ENCODE measurements around the gene TAL1. TPM values are rescaled to one million over a fixed set of nuclear protein-coding genes. Genes with fewer than 3 reads are reported as not detected.

Gene TAL1
- total and polyA plus RNA-seq, 8 donors = 0.28 to 3.2 (median 0.74) TPM

DNA sequence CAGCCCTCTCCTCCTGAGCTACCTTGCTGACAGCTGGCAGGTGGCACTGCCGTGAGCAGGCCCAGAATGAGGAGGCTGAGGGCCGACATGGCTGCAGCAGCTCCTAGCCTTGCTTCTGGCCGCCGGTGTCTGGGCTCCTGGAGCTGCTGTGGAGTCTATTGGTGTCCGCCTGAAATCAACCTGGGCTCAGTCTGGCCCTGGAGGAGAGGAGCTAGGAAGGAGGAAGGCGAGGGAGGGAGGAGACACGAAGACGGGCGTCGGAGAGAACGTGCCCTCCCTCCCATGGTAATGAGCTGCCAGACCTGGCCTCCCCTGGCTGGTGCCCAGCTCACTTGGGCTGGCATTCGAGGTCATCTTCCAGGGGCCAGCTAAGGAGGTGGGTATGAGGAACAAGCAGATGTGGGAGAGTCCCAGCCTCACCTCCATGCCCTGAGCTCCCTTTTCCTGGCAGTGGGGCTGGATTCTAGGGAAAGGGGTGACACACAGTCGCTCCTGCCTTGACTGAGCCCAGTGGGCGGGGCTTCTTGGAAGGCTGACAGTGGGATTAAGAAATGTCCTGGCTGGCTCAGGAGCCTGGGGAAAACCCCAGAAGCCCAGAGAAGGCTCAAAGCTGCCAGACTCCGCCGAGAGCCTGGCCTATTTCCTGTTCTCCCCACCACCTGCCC is 42.0 kb downstream of the TAL1 start, which contains the start of gene PDZK1IP1:
Gene PDZK1IP1, minus strand, starts transcription at position 193 of the 665 bp plus-strand sequence. Its CDS starts 104 bp downstream, at position 89.
- intact Hi-C loops (cut with DNase I) = loop anchor here in 2 of 3 donors (10.0 kb wide), 4 partner anchors 75 to 535 kb away; partner anchors contain the start of gene FOXE3 (in 1 of the 2)
- H3K4me1 ChIP-seq = peaks cover 12 to 19% (median 17%) of the 10 kb centered on the region in 3 donors
- DNase-seq (peak; percentile 86 to 92 (median 90)), ATAC-seq (peak; percentile 81 to 89 (median 85)), FAIRE-seq (no peak)
- peak within 1 kb of the TSS; percentile 3 to 43 (median 20) for H3K4me3 ChIP-seq
- H3K27me3 ChIP-seq = no peaks in the 10 kb centered on the region
- 13 to 27% methylated on average over 15 to 16 of the region's 16 CpGs for WGBS, 2 donors
- H3K36me3 ChIP-seq = no peaks in the 10 kb centered on the region
- TF ChIP-seq, protein P1, sequence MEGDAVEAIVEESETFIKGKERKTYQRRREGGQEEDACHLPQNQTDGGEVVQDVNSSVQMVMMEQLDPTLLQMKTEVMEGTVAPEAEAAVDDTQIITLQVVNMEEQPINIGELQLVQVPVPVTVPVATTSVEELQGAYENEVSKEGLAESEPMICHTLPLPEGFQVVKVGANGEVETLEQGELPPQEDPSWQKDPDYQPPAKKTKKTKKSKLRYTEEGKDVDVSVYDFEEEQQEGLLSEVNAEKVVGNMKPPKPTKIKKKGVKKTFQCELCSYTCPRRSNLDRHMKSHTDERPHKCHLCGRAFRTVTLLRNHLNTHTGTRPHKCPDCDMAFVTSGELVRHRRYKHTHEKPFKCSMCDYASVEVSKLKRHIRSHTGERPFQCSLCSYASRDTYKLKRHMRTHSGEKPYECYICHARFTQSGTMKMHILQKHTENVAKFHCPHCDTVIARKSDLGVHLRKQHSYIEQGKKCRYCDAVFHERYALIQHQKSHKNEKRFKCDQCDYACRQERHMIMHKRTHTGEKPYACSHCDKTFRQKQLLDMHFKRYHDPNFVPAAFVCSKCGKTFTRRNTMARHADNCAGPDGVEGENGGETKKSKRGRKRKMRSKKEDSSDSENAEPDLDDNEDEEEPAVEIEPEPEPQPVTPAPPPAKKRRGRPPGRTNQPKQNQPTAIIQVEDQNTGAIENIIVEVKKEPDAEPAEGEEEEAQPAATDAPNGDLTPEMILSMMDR (IDR thresholded peaks at IDR 0.05) = no peak
- H3K27ac ChIP-seq = peak within 1 kb of the TSS; percentile 70 to 90 (median 79)
- H3K9me3 ChIP-seq = no peaks in the 10 kb centered on the region

- no peaks in the 10 kb centered on the region for H3K9me3 ChIP-seq
- peaks cover 12 to 19% (median 17%) of the 10 kb centered on the region in 3 donors for H3K4me1 ChIP-seq
- H3K27me3 ChIP-seq = no peaks in the 10 kb centered on the region
- DNase-seq (no peak), FAIRE-seq (no peak), ATAC-seq (no peak)
- H3K36me3 ChIP-seq = no peaks in the 10 kb centered on the region
- TF ChIP-seq, protein P1 (IDR thresholded peaks at IDR 0.05) = no peak
- intact Hi-C loops (cut with DNase I) = loop anchor here in 2 of 3 donors (10.0 kb wide), 4 partner anchors 76 to 536 kb away; partner anchors contain the start of gene FOXE3 (in 1 of the 2)
- H3K4me3 ChIP-seq = peak overlapping the region; percentile 3 to 43 (median 20)
- peak overlapping the region; percentile 70 to 90 (median 79) for H3K27ac ChIP-seq
- 60 to 67% methylated on average over 7 of the region's 7 CpGs for WGBS, 2 donors
Observed at GRCh38 chr1:47188791-47189785, 42.9 kb downstream of the TAL1 start.

- Histone ChIP-seq H3K4me1 (peaks cover 12 to 19% (median 17%) of the 10 kb centered on the region in 3 donors), H3K9me3 (no peaks in the 10 kb centered on the region), H3K36me3 (no peaks in the 10 kb centered on the region), H3K4me3 (no peak overlapping the region), H3K27ac (no peak overlapping the region), H3K27me3 (no peaks in the 10 kb centered on the region)
- no peak for ATAC-seq
- no peak for FAIRE-seq
- intact Hi-C loops (cut with DNase I) = loop anchor here in 2 of 3 donors (10.0 kb wide), 4 partner anchors 77 to 537 kb away; partner anchors contain the start of gene FOXE3 (in 1 of the 2)
- WGBS, 2 donors = 81 to 85% methylated on average over 2 of the region's 2 CpGs
- no peak for DNase-seq
- TF ChIP-seq, protein P1 (IDR thresholded peaks at IDR 0.05) = no peak
Observed at GRCh38 chr1:47187926-47188250, 44.1 kb downstream of the TAL1 start.

DNA sequence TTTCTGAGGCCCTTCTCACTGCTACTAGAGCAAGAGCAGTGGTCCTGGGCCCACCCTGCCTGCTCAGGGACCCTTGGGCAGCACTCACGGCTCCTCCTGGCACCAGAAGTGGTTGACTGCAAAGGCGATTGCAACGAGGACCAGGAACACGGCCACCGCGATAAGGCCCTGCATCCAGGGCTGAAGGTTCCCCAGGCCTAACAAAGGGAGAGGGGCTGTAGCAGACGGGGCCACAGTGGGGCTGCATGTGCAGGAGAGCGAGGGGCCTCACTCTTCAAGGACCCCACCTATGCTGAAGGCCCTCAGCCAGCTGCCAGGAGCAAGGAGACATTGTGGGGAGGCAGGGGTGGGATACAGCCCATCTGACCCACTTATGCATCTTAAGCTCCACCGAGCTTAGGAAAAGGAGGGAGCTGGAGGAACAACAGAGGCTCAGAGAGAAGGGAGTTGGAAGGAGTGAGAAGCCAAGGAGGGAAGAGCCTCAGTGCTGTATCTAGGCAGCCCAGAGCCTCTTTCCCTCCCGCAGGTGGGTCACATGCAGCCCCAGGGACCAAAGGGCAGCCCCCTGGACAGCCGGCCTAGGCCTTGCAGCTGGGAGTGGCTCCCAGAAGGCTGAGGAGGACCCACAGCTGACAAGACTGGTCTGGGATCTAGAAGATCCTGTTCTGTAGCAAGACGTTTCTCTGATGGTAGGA is 44.6 kb downstream of the TAL1 start:
- intact Hi-C loops (cut with DNase I) = loop anchor here in 2 of 3 donors (10.0 kb wide), 4 partner anchors 77 to 537 kb away; partner anchors contain the start of gene FOXE3 (in 1 of the 2)
- 85 to 86% methylated on average over 12 of the region's 12 CpGs for WGBS, 2 donors
- no peak for ATAC-seq

More for the DNA sequence above, 44.6 kb downstream of the TAL1 start:
- Histone ChIP-seq H3K27ac (no peak overlapping the region), H3K27me3 (no peaks in the 10 kb centered on the region), H3K9me3 (no peaks in the 10 kb centered on the region), H3K36me3 (no peaks in the 10 kb centered on the region), H3K4me3 (no peak overlapping the region), H3K4me1 (peaks cover 8 to 15% (median 14%) of the 10 kb centered on the region in 3 donors)
- TF ChIP-seq, protein P1 (IDR thresholded peaks at IDR 0.05) = no peak
- FAIRE-seq = no peak
- DNase-seq = no peak
